H9 (cell line): ENCODE measurements around the gene PRDM4. TPM values are rescaled to one million over a fixed set of nuclear protein-coding genes. Genes with fewer than 3 reads are reported as not detected.
A peak's percentile ranks its signal among the peaks of the same experiment; 100 is the strongest.

Experiments used
- DNase-seq: peaks from one replicate; pipeline ENCODE4 v3.0.0-alpha.2; 2017
- H2AFZ ChIP-seq: one replicate; pipeline ENCODE4 v1.6.1; 2013; ENCODE audit warnings: mild to moderate bottlenecking, low read length, control low read depth, moderate library complexity
- H2AK5ac ChIP-seq: 2 replicates; pipeline ENCODE4 v1.6.1; 2013; ENCODE audit warnings: low read length, control low read depth, mixed read lengths; ENCODE audit not compliant: insufficient read length
- H2BK120ac ChIP-seq: one replicate; pipeline ENCODE4 v1.6.1; 2013; ENCODE audit warnings: low read depth, mild to moderate bottlenecking, low read length, control low read depth, inconsistent platforms; ENCODE audit not compliant: poor library complexity, severe bottlenecking
- H2BK12ac ChIP-seq: 2 replicates; pipeline ENCODE4 v1.6.1; 2013; ENCODE audit warnings: low read length, control low read depth, mixed read lengths, low read depth; ENCODE audit not compliant: insufficient read length
- H2BK15ac ChIP-seq: 2 replicates; pipeline ENCODE4 v1.6.1; 2013; ENCODE audit warnings: low read depth, low read length, control low read depth
- H2BK20ac ChIP-seq: one replicate; pipeline ENCODE4 v1.6.1; 2013; ENCODE audit warnings: low read depth, mild to moderate bottlenecking, low read length, control low read depth, inconsistent platforms; ENCODE audit not compliant: poor library complexity, severe bottlenecking
- H2BK5ac ChIP-seq: 2 replicates; pipeline ENCODE4 v1.6.1; 2013; ENCODE audit warnings: low read length, control low read depth, mixed read lengths; ENCODE audit not compliant: insufficient read length
- H3K14ac ChIP-seq: 2 replicates; pipeline ENCODE4 v1.6.1; 2013; ENCODE audit warnings: low read length, control low read depth; ENCODE audit not compliant: insufficient read depth
- H3K18ac ChIP-seq: 2 replicates; pipeline ENCODE4 v1.6.1; 2013; ENCODE audit warnings: low read depth, mild to moderate bottlenecking, mixed read lengths, low read length, control low read depth; ENCODE audit not compliant: insufficient read length
- H3K23ac ChIP-seq: 2 replicates; pipeline ENCODE4 v1.6.1; 2013; ENCODE audit warnings: low read length, control low read depth, mixed read lengths, low read depth; ENCODE audit not compliant: insufficient read length
- H3K23me2 ChIP-seq: 2 replicates; pipeline ENCODE4 v1.6.1; 2013; ENCODE audit warnings: low read depth, mild to moderate bottlenecking, mixed read lengths, low read length, control low read depth; ENCODE audit not compliant: insufficient read length, poor library complexity, severe bottlenecking
- H3K27ac ChIP-seq: 2 replicates; pipeline ENCODE4 v1.5.1; 2013; ENCODE audit warnings: low read length, control low read depth, mixed read lengths, low read depth; ENCODE audit not compliant: insufficient read length
- H3K27me3 ChIP-seq: 2 replicates; pipeline ENCODE4 v1.6.1; 2013; ENCODE audit warnings: low read length, control low read depth, inconsistent platforms; ENCODE audit not compliant: insufficient read depth
- H3K4ac ChIP-seq: 2 replicates; pipeline ENCODE4 v1.6.1; 2013; ENCODE audit warnings: low read depth, mild to moderate bottlenecking, control low read depth, inconsistent platforms, low read length, moderate library complexity
- H3K4me1 ChIP-seq: 2 replicates; pipeline ENCODE4 v1.6.1; 2013; ENCODE audit warnings: low read length, control low read depth, inconsistent platforms; ENCODE audit not compliant: insufficient read depth
- H3K4me2 ChIP-seq: 2 replicates; pipeline ENCODE4 v1.6.1; 2013; ENCODE audit warnings: low read length, control low read depth, mixed read lengths; ENCODE audit not compliant: insufficient read length, insufficient read depth
- H3K56ac ChIP-seq: 2 replicates; pipeline ENCODE4 v1.6.1; 2013; ENCODE audit warnings: low read depth, mild to moderate bottlenecking, mixed read lengths, low read length, control low read depth; ENCODE audit not compliant: insufficient read length
- H3K79me1 ChIP-seq: 2 replicates; pipeline ENCODE4 v1.6.1; 2013; ENCODE audit warnings: low read depth, mild to moderate bottlenecking, moderate library complexity, low read length, control low read depth, inconsistent platforms; ENCODE audit not compliant: insufficient read depth, poor library complexity, severe bottlenecking
- H3K79me2 ChIP-seq: 2 replicates; pipeline ENCODE4 v1.6.1; 2013; ENCODE audit warnings: low read length, control low read depth, inconsistent platforms; ENCODE audit not compliant: insufficient read depth
- H3K9ac ChIP-seq: 2 replicates; pipeline ENCODE4 v1.6.1; 2013; ENCODE audit warnings: low read length, control low read depth, mixed read lengths; ENCODE audit not compliant: insufficient read length; ENCODE audit errors: extremely low read depth
- H3K9me3 ChIP-seq: one replicate; pipeline ENCODE4 v1.6.1; 2013; ENCODE audit warnings: low read depth, low read length, inconsistent platforms; ENCODE audit not compliant: control insufficient read depth
- H3T11ph ChIP-seq: one replicate; pipeline ENCODE4 v1.6.1; 2013; ENCODE audit warnings: mild to moderate bottlenecking, low read length, control low read depth, inconsistent platforms
- H4K20me1 ChIP-seq: one replicate; pipeline ENCODE4 v1.6.1; 2013; ENCODE audit not compliant: control insufficient read depth, insufficient read length, insufficient read depth
- H4K5ac ChIP-seq: 2 replicates; pipeline ENCODE4 v1.6.1; 2013; ENCODE audit warnings: low read depth, mild to moderate bottlenecking, mixed read lengths, low read length, control low read depth; ENCODE audit not compliant: insufficient read length
- H4K8ac ChIP-seq: replicated peaks from 2 replicates; pipeline ENCODE4 v1.6.1; 2013; ENCODE audit warnings: low read length, control low read depth, mixed read lengths, low read depth; ENCODE audit not compliant: insufficient read length
- H4K91ac ChIP-seq: 2 replicates; pipeline ENCODE4 v1.6.1; 2013; ENCODE audit warnings: low read depth, mild to moderate bottlenecking, moderate library complexity, mixed read lengths, low read length, control low read depth; ENCODE audit not compliant: insufficient read length
- H3K27ac Mint-ChIP-seq, 3 experiments: 2 replicates in 2 of 3; 3 replicates in 1 of 3; pipeline ENCODE4 v1.8.0; 2020 to 2021; ENCODE audit warnings: mixed read lengths in 3 of 3, mild to moderate bottlenecking in 1 of 3, moderate library complexity in 1 of 3
- H3K27me3 Mint-ChIP-seq: 2 replicates; pipeline ENCODE4 v1.8.0; 2021; ENCODE audit warnings: low read depth, mild to moderate bottlenecking, moderate library complexity, mixed read lengths
- H3K36me3 Mint-ChIP-seq, 3 experiments: 2 replicates in 2 of 3; 3 replicates in 1 of 3; pipeline ENCODE4 v1.8.0; 2020 to 2021; ENCODE audit warnings: low read depth in 3 of 3, mixed read lengths in 3 of 3; ENCODE audit not compliant: insufficient read depth in 1 of 3
- H3K4me1 Mint-ChIP-seq, 2 experiments: 2 replicates each; pipeline ENCODE4 v1.8.0; 2020; ENCODE audit warnings: mixed read lengths in 2 of 2
- H3K4me3 Mint-ChIP-seq, 2 experiments: 2 replicates in 1 of 2; 3 replicates in 1 of 2; pipeline ENCODE4 v1.8.0; 2020 to 2021; ENCODE audit warnings: mild to moderate bottlenecking in 2 of 2, mixed read lengths in 2 of 2, moderate library complexity in 1 of 2
- H3K9me3 Mint-ChIP-seq, 2 experiments: 2 replicates in 1 of 2; 3 replicates in 1 of 2; pipeline ENCODE4 v1.8.0; 2020; ENCODE audit warnings: mild to moderate bottlenecking in 2 of 2, mixed read lengths in 2 of 2, moderate library complexity in 1 of 2
- WGBS: extraction: QIAGEN DNeasy Blood & Tissue Kit; methylation state at CpG from one replicate; pipeline ENCODE4 v1.1.7; 2013; ENCODE audit warnings: missing lambda C conversion rate, low lambda C conversion rate, mixed read lengths; ENCODE audit not compliant: insufficient read length; ENCODE audit errors: extremely low coverage; 5-methylcytosine and 5-hydroxymethylcytosine counted together
- total RNA-seq: library from RNA; stranded (reverse); gene quantifications from 2 replicates; pipeline ENCODE4 v1.2.1, GENCODE V29; 2021
- TF ChIP-seq, protein P1 (sequence below): fragments of 200-600 bp; sonication (generic); conservative IDR thresholded peaks from 3 replicates; pipeline ENCODE4 v1.8.0; 2021; ENCODE audit warnings: antibody characterized with exemption, mild to moderate bottlenecking

PRDM4 gene
- total RNA-seq, 1 experiment from 2014 or later = 24.4 TPM

DNA sequence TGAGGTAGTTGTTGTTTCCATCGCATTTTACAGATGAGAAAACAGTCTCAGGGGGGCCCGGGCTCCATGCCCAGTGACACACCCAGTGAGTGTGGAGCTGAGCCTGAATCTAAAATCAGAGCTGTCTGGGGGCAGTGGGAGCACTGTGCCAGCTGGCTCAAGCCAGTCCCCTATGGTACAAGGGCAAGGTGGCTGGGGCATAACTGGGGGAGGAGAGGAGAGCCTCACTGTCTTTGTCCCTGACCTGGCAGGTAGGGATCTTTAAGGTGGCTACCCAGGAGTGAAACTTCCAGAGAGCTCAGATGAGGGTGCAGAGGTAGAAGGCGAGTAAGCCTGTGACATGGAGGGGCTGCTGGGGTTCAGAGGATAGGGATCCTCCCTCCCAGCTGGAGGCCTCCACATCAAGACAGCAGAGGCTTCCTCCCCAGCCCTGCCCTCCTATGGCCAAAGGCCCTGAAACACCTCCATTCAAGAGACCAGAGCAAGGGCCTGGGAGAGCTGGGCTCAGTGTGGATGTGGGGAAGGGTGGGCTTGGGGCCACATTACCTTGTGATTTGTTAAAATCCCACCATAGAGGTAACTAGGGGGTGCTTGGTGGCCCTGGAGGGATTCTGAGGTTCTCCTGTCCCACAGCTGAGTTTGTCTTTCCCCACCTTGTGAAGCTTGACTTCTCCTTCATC, 46.7 kb upstream of the PRDM4 start:
- Histone ChIP-seq H3K9me3 (no peaks in the 10 kb centered on the region), H2BK15ac (no peak overlapping the region), H3K79me2 (no peaks in the 10 kb centered on the region), H3K79me1 (no peaks in the 10 kb centered on the region), H4K91ac (no peak overlapping the region), H4K5ac (no peak overlapping the region), H3K4me1 (no peaks in the 10 kb centered on the region; the same call in 1 of the 2 replicates), H3K9ac (no peak overlapping the region), H2BK20ac (no peak overlapping the region), H2AK5ac (no peak overlapping the region), H2BK12ac (no peak overlapping the region), H3T11ph (no peak overlapping the region), H2BK5ac (no peak overlapping the region), H3K4me2 (no peak overlapping the region), H2AFZ (no peak overlapping the region), H3K4ac (no peak overlapping the region), H3K23ac (no peak overlapping the region), H3K14ac (peak overlapping the region; percentile 36; the same call in 1 of the 2 replicates), H3K27me3 (no peaks in the 10 kb centered on the region), H4K8ac (no peak overlapping the region), H3K18ac (no peak overlapping the region), H3K23me2 (no peaks in the 10 kb centered on the region), H2BK120ac (no peak overlapping the region), H3K56ac (no peak overlapping the region), H3K27ac (no peak overlapping the region), H4K20me1 (no peaks in the 10 kb centered on the region)
- peaks cover 0 to 6% of the 10 kb centered on the region in 2 experiments; a peak in 2 of 4 replicates for H3K4me1 Mint-ChIP-seq
- TF ChIP-seq, protein P1, sequence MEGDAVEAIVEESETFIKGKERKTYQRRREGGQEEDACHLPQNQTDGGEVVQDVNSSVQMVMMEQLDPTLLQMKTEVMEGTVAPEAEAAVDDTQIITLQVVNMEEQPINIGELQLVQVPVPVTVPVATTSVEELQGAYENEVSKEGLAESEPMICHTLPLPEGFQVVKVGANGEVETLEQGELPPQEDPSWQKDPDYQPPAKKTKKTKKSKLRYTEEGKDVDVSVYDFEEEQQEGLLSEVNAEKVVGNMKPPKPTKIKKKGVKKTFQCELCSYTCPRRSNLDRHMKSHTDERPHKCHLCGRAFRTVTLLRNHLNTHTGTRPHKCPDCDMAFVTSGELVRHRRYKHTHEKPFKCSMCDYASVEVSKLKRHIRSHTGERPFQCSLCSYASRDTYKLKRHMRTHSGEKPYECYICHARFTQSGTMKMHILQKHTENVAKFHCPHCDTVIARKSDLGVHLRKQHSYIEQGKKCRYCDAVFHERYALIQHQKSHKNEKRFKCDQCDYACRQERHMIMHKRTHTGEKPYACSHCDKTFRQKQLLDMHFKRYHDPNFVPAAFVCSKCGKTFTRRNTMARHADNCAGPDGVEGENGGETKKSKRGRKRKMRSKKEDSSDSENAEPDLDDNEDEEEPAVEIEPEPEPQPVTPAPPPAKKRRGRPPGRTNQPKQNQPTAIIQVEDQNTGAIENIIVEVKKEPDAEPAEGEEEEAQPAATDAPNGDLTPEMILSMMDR = no peak
- 0 out of 7 replicates have a peak overlapping the region, but pooled peaks of 1 of the 3 experiments have one; percentile 15 for H3K27ac Mint-ChIP-seq
- no peak for DNase-seq
- no CpG with 5 or more reads among the region's 3 CpGs for WGBS
- peaks cover 7% of the 10 kb centered on the region for H3K27me3 Mint-ChIP-seq
- no peak overlapping the region for H3K4me3 Mint-ChIP-seq
- H3K9me3 Mint-ChIP-seq = no peaks in the 10 kb centered on the region; a peak in 1 of 5 replicates
- H3K36me3 Mint-ChIP-seq = no peaks in the 10 kb centered on the region
